MM.1S (cell line): ENCODE data around the gene POM121C.
"Not testable (repeated sequence)": the region's sequence is repeated elsewhere in the genome, so short reads cannot be mapped to it uniquely, and the experiment has no call there.

ENCODE experiments used
- EZH2 ChIP-seq: fragments of 300-600 bp; sonication (generic); optimal IDR thresholded peaks from 2 replicates; pipeline ENCODE3; 2017; ENCODE audit warnings: low read depth, mild to moderate bottlenecking, antibody characterized with exemption, low read length, mixed read lengths
- TF ChIP-seq, protein P1 (sequence below): fragments of 300-600 bp; sonication (generic); IDR thresholded peaks from 2 replicates; pipeline ENCODE4 v1.5.1; 2016; ENCODE audit warnings: antibody characterized with exemption, low read length, mixed read lengths

DNA sequence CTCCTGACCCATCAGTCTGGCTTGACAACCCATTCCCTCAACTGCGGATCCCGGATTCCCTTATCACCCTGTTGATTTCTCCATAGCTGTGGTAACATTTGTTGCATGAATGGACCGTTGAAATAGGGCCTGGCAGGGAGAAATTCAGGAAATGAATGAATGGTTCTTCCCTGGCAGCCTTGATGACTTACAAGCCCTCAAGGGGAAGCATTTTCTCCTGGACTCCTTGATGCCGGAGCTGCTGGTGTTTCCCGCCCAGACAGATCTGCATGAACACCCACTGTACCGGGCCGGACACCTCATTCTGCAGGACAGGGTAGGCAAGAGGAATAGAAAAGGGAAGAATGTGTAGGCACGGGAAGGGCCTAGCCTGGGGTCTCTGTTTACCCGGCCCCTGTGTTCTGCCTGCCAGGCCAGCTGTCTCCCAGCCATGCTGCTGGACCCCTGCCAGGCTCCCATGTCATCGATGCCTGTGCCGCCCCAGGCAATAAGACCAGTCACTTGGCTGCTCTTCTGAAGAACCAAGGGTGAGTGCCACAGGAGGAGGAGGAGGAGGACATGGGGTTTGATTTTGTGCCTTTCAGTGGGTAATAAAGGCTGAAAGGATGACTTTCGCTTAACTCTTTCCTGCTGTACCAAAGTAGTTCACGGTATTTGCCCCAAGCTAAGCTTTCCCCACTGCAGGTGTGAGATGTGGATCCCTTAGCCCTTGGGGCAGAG is 71.2 kb downstream of the POM121C start:
- TF ChIP-seq, protein P1, sequence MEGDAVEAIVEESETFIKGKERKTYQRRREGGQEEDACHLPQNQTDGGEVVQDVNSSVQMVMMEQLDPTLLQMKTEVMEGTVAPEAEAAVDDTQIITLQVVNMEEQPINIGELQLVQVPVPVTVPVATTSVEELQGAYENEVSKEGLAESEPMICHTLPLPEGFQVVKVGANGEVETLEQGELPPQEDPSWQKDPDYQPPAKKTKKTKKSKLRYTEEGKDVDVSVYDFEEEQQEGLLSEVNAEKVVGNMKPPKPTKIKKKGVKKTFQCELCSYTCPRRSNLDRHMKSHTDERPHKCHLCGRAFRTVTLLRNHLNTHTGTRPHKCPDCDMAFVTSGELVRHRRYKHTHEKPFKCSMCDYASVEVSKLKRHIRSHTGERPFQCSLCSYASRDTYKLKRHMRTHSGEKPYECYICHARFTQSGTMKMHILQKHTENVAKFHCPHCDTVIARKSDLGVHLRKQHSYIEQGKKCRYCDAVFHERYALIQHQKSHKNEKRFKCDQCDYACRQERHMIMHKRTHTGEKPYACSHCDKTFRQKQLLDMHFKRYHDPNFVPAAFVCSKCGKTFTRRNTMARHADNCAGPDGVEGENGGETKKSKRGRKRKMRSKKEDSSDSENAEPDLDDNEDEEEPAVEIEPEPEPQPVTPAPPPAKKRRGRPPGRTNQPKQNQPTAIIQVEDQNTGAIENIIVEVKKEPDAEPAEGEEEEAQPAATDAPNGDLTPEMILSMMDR = not testable (repeated sequence)
- not testable (repeated sequence) for TF ChIP-seq EZH2
